AG04449 (cell line): Measurements from ENCODE around the gene PGF.

ENCODE experiments used
- CTCF ChIA-PET: fragments of 350-600 bp; formaldehyde crosslinking; extraction: SDS; loops from one replicate; lab custom pipeline; 2021; ENCODE audit warnings: antibody characterized with exemption; lab: Yijun Ruan, JAX
- POLR2A ChIA-PET: fragments of 400-600, 350-600 bp; formaldehyde crosslinking; extraction: SDS; loops from one replicate; lab custom pipeline; 2020; ENCODE audit warnings: antibody characterized with exemption, inconsistent platforms; lab: Yijun Ruan, JAX
- DNase-seq: peaks from one replicate; pipeline ENCODE4 v3.0.0-alpha.2; 2010; ENCODE audit warnings: low read depth, low spot score
- H3K4me3 ChIP-seq: 2 replicates; pipeline ENCODE4 v1.5.1; 2011; ENCODE audit warnings: low read depth, mild to moderate bottlenecking, control low read depth, low read length
- TF ChIP-seq, protein P1 (sequence below): IDR thresholded peaks from one replicate; pipeline ENCODE4 v1.5.1; 2011; ENCODE audit warnings: mild to moderate bottlenecking, moderate library complexity, low read length, control low read depth, inconsistent platforms; ENCODE audit not compliant: insufficient read depth; ENCODE audit errors: missing control alignments

PGF gene

DNA sequence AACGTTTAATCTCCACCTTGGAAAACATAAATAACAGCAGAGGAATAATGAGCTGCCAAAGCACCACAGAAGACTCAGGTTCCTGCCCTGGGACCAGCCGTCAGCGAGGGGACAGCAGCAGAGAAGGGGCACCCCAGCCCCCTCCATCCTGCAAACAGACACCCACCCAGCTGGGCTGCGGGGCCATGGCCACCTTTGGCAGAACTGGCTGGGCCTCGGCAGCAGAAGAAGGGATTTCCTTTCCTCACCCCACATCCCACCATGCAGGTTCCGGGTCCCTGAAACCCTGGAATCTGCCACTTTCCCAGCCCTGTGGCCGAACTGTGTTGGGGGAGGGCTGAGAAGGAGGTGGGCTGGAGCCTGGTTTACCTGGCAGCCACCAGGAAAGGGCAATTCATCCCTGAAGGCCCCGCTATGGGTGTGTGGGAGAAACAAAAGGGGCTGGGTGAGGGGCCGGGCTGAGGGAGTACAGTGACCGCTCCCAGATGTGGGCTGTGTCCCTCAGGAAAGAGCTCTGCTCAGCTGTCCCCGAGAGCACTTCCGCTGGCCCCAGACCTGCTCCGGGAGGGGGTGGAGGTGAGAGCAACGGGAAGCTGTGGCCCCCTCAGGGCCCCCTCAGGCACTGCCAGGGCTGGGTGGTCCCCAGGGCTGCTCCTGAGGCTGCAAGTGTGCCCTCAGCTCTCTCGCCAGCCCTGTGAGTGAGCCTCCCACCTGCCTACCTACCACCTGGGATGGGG lies 3.8 kb downstream of the PGF start:
- H3K4me3 ChIP-seq, result no peak overlapping the region
- no peak for DNase-seq
- POLR2A ChIA-PET, result no interaction called here
- CTCF ChIA-PET, result interaction anchor here (1.1 to 11.9 kb wide), 6 partner anchors 8 to 137 kb away, joined by 3 to 182 read pairs (median 4); no protein-coding TSS in a partner anchor
- TF ChIP-seq, protein P1, sequence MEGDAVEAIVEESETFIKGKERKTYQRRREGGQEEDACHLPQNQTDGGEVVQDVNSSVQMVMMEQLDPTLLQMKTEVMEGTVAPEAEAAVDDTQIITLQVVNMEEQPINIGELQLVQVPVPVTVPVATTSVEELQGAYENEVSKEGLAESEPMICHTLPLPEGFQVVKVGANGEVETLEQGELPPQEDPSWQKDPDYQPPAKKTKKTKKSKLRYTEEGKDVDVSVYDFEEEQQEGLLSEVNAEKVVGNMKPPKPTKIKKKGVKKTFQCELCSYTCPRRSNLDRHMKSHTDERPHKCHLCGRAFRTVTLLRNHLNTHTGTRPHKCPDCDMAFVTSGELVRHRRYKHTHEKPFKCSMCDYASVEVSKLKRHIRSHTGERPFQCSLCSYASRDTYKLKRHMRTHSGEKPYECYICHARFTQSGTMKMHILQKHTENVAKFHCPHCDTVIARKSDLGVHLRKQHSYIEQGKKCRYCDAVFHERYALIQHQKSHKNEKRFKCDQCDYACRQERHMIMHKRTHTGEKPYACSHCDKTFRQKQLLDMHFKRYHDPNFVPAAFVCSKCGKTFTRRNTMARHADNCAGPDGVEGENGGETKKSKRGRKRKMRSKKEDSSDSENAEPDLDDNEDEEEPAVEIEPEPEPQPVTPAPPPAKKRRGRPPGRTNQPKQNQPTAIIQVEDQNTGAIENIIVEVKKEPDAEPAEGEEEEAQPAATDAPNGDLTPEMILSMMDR, result no peak

- no peak for DNase-seq
- TF ChIP-seq, protein P1, result no peak
- CTCF ChIA-PET, result interaction anchor here (1.1 to 11.9 kb wide), 4 partner anchors 7 to 138 kb away, joined by 3 to 182 read pairs (median 34); no protein-coding TSS in a partner anchor
- H3K4me3 ChIP-seq, result no peak overlapping the region
- POLR2A ChIA-PET, result no interaction called here
Measured at GRCh38 chr14:74950795-74951442, 4.5 kb downstream of the PGF start.

GRCh38 chr14:74949859-74950573 lies 5.4 kb downstream of the PGF start:
- no peak overlapping the region for H3K4me3 ChIP-seq
- ChIA-PET POLR2A (no interaction called here), CTCF (interaction anchor here (0.7 to 11.9 kb wide), 8 partner anchors 9 to 139 kb away, joined by 3 to 182 read pairs (median 16); partner anchors contain the start of gene ZC2HC1C)
- DNase-seq, result no peak
- TF ChIP-seq, protein P1, result no peak

DNA sequence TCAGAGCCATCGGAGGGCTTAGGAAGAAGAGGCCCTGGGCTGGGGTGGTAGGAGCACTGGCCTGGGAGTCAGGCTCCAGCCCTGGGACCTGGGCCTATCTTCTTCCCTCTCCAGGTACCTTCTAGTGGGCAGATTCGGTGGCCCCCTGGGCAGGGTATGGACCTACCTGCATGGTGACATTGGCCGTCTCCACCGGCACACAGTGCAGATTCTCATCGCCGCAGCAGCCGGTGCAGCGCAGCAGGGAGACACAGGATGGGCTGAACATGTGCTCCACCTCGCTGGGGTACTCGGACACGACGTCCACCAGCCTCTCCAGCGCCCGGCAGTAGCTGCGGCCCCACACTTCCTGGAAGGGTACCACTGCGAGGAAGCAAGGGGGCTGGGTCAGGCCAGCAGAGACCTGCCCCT lies 6.2 kb downstream of the PGF start:
- POLR2A ChIA-PET, result no interaction called here
- no peak for DNase-seq
- CTCF ChIA-PET, result interaction anchor here (0.7 to 11.9 kb wide), 11 partner anchors 8 to 140 kb away, joined by 3 to 182 read pairs (median 15); partner anchors contain the start of gene ZC2HC1C
- TF ChIP-seq, protein P1, result no peak
- H3K4me3 ChIP-seq, result no peak overlapping the region

GRCh38 chr14:74948228-74949175 lies 6.9 kb downstream of the PGF start:
- TF ChIP-seq, protein P1, result no peak
- DNase-seq, result no peak
- ChIA-PET POLR2A (no interaction called here), CTCF (interaction anchor here (0.6 to 11.9 kb wide), 15 partner anchors 10 to 140 kb away, joined by 3 to 182 read pairs (median 9); partner anchors contain the start of genes ACYP1, EIF2B2 and ZC2HC1C)
- H3K4me3 ChIP-seq, result no peak overlapping the region
